Neural progenitor cell (in vitro differentiated cells): ENCODE results near the gene SNX30. TPM values are rescaled to one million over a fixed set of nuclear protein-coding genes. Genes with fewer than 3 reads are reported as not detected.

Experiments used
- DNase-seq: peaks from one replicate; pipeline ENCODE4 v3.0.0-alpha.2; 2016; ENCODE audit warnings: low spot score
- H2AFZ ChIP-seq: fragments of 200-600 bp; sonication (generic); replicated peaks from 2 replicates; pipeline ENCODE4 v1.6.1; 2016; ENCODE audit warnings: antibody characterized with exemption
- H3F3A ChIP-seq: fragments of 200-600 bp; sonication (generic); 2 replicates; pipeline ENCODE4 v1.6.1; 2016; ENCODE audit warnings: antibody characterized with exemption, low read depth
- H3K27ac ChIP-seq: fragments of 200-600 bp; sonication (generic); 2 replicates; pipeline ENCODE4 v1.5.1; 2016; ENCODE audit warnings: mild to moderate bottlenecking
- H3K27me3 ChIP-seq: fragments of 200-600 bp; sonication (generic); 2 replicates; pipeline ENCODE4 v1.6.1; 2016; ENCODE audit warnings: mild to moderate bottlenecking, moderate library complexity
- H3K36me3 ChIP-seq: fragments of 200-600 bp; sonication (generic); 2 replicates; pipeline ENCODE4 v1.5.1; 2016
- H3K4me1 ChIP-seq: fragments of 200-600 bp; sonication (generic); 2 replicates; pipeline ENCODE4 v1.6.1; 2016; ENCODE audit warnings: mixed run types
- H3K4me2 ChIP-seq: fragments of 200-600 bp; sonication (generic); 2 replicates; pipeline ENCODE4 v1.6.1; 2016
- H3K4me3 ChIP-seq: fragments of 200-600 bp; sonication (generic); 2 replicates; pipeline ENCODE4 v1.5.1; 2016
- H3K79me2 ChIP-seq: fragments of 200-600 bp; sonication (generic); 2 replicates; pipeline ENCODE4 v1.6.1; 2016; ENCODE audit warnings: low read depth
- H3K9ac ChIP-seq: fragments of 200-600 bp; sonication (generic); 2 replicates; pipeline ENCODE4 v1.6.1; 2016
- H3K9me3 ChIP-seq: fragments of 200-600 bp; sonication (generic); 2 replicates; pipeline ENCODE4 v1.5.1; 2016; ENCODE audit warnings: low read depth
- H4K20me1 ChIP-seq: fragments of 200-600 bp; sonication (generic); 2 replicates; pipeline ENCODE4 v1.6.1; 2016; ENCODE audit warnings: low read depth
- H3K27ac Mint-ChIP-seq: 3 replicates; pipeline ENCODE4 v1.8.0; 2021; ENCODE audit warnings: mixed read lengths
- H3K27me3 Mint-ChIP-seq: 2 replicates; pipeline ENCODE4 v1.8.0; 2022; ENCODE audit warnings: low read depth, mild to moderate bottlenecking, inconsistent platforms, moderate library complexity, mixed read lengths; ENCODE audit not compliant: insufficient read depth
- H3K36me3 Mint-ChIP-seq: 3 replicates; pipeline ENCODE4 v1.8.0; 2021; ENCODE audit warnings: mixed read lengths
- H3K4me1 Mint-ChIP-seq: 3 replicates; pipeline ENCODE4 v1.8.0; 2021; ENCODE audit warnings: mixed read lengths
- H3K4me3 Mint-ChIP-seq: 3 replicates; pipeline ENCODE4 v1.8.0; 2021; ENCODE audit warnings: mild to moderate bottlenecking, moderate library complexity, mixed read lengths
- H3K9me3 Mint-ChIP-seq: 3 replicates; pipeline ENCODE4 v1.8.0; 2020; ENCODE audit warnings: mixed read lengths
- CTCF ChIP-seq: fragments of 200-600 bp; sonication (generic); IDR thresholded peaks from 2 replicates; pipeline ENCODE4 v1.5.1; 2017; ENCODE audit warnings: antibody characterized with exemption, mild to moderate bottlenecking
- EZH2 ChIP-seq: fragments of 200-600 bp; sonication (generic); IDR thresholded peaks from 2 replicates; pipeline ENCODE4 v1.6.1; 2017; ENCODE audit warnings: antibody characterized with exemption, mild to moderate bottlenecking, moderate library complexity
- EZH2phosphoT487 ChIP-seq: fragments of 200-600 bp; sonication (generic); IDR thresholded peaks from 2 replicates; pipeline ENCODE4 v1.6.1; 2017; ENCODE audit warnings: antibody characterized with exemption
- total RNA-seq: library from RNA; depleted of rRNA; stranded (reverse); fragments of >200 nt; gene quantifications from 2 replicates; pipeline ENCODE4 v1.2.3, GENCODE V29; 2015; ENCODE audit warnings: low replicate concordance

SNX30 gene
- total RNA-seq, 1 donor from 2014 or later = 19.9 TPM

GRCh38 chr9:112898872-112899311 is 148.3 kb downstream of the SNX30 start:
- H3K4me1 ChIP-seq = no peaks in the 10 kb centered on the region
- no peaks in the 10 kb centered on the region for H3K36me3 ChIP-seq
- H3K4me2 ChIP-seq = no peak overlapping the region
- no peaks in the 10 kb centered on the region for H4K20me1 ChIP-seq
- Mint-ChIP-seq H3K27ac (no peak overlapping the region), H3K4me3 (no peak overlapping the region), H3K36me3 (no peaks in the 10 kb centered on the region), H3K9me3 (no peaks in the 10 kb centered on the region), H3K4me1 (no peaks in the 10 kb centered on the region), H3K27me3 (no peaks in the 10 kb centered on the region)
- H3K79me2 ChIP-seq = no peaks in the 10 kb centered on the region
- no peaks in the 10 kb centered on the region for H3K9me3 ChIP-seq
- TF ChIP-seq EZH2phosphoT487 = no peak
- no peak for TF ChIP-seq EZH2
- no peak for TF ChIP-seq CTCF
- peaks cover 32% of the 10 kb centered on the region for H3K27me3 ChIP-seq
- no peak overlapping the region for H3K9ac ChIP-seq
- DNase-seq = no peak
- no peak overlapping the region for H2AFZ ChIP-seq
- H3F3A ChIP-seq = no peaks in the 10 kb centered on the region
- H3K4me3 ChIP-seq = no peak overlapping the region
- no peak overlapping the region for H3K27ac ChIP-seq

DNA sequence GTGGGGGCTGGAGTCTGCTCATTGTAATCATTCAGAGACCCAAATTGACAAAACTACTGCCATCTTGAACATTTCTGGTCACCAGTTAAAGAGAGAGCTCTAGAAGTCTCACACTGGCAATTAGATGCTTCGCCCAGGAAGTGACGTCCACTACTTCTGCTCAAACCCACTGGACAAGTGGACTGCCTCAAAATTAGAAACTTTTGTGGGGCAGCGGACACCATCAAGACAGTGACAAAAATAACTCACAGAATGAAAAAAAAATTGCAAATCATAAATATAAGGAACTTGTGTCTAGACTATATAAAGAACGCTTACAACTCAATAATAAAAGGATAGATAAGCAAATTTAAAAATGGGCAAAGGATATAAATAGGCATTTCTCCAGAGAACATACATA is 149.9 kb downstream of the SNX30 start:
- Mint-ChIP-seq H3K9me3 (no peaks in the 10 kb centered on the region), H3K27me3 (no peaks in the 10 kb centered on the region), H3K27ac (no peak overlapping the region), H3K4me3 (no peak overlapping the region), H3K36me3 (no peaks in the 10 kb centered on the region), H3K4me1 (no peaks in the 10 kb centered on the region)
- H3K9ac ChIP-seq = no peak overlapping the region
- TF ChIP-seq EZH2phosphoT487 = no peak
- TF ChIP-seq CTCF = no peak
- TF ChIP-seq EZH2 = no peak
- no peaks in the 10 kb centered on the region for H3K9me3 ChIP-seq
- no peak overlapping the region for H3K27ac ChIP-seq
- H3K4me2 ChIP-seq = no peak overlapping the region
- H2AFZ ChIP-seq = no peak overlapping the region
- H3K4me3 ChIP-seq = no peak overlapping the region
- H3K27me3 ChIP-seq = peaks cover 22% of the 10 kb centered on the region
- no peaks in the 10 kb centered on the region for H4K20me1 ChIP-seq
- no peak for DNase-seq
- H3K79me2 ChIP-seq = no peaks in the 10 kb centered on the region
- H3K36me3 ChIP-seq = no peaks in the 10 kb centered on the region
- no peaks in the 10 kb centered on the region for H3F3A ChIP-seq
- no peaks in the 10 kb centered on the region for H3K4me1 ChIP-seq

DNA sequence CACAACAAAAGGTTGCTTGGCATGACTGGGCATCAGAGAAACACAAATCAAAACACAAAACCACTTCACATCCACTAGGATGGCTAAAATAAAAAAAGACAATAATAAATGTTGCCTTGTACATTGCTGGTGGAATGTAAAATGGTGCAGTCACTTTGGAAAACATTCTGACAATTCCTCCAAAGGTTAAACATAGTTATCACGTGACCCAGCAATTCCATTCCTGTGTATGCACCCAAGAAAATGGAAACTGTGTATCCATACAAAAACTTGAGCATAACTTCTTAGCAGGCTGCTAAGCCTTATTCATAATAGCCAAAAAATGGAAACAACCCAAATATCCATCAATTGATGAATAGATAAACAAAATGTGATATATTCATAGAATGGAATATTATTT is 150.3 kb downstream of the SNX30 start:
- H3K79me2 ChIP-seq = no peaks in the 10 kb centered on the region
- no peaks in the 10 kb centered on the region for H3K4me1 Mint-ChIP-seq
- no peaks in the 10 kb centered on the region for H3K36me3 Mint-ChIP-seq
- H3K4me1 ChIP-seq = no peaks in the 10 kb centered on the region
- no peaks in the 10 kb centered on the region for H4K20me1 ChIP-seq
- no peaks in the 10 kb centered on the region for H3K36me3 ChIP-seq
- H2AFZ ChIP-seq = no peak overlapping the region
- H3K9me3 Mint-ChIP-seq = no peaks in the 10 kb centered on the region
- TF ChIP-seq EZH2 = no peak
- TF ChIP-seq CTCF = no peak
- TF ChIP-seq EZH2phosphoT487 = no peak
- H3K27me3 Mint-ChIP-seq = no peaks in the 10 kb centered on the region
- no peaks in the 10 kb centered on the region for H3F3A ChIP-seq
- no peak overlapping the region for H3K27ac ChIP-seq
- H3K27ac Mint-ChIP-seq = no peak overlapping the region
- no peak overlapping the region for H3K9ac ChIP-seq
- H3K4me2 ChIP-seq = no peak overlapping the region
- no peak overlapping the region for H3K4me3 ChIP-seq
- no peak for DNase-seq
- H3K4me3 Mint-ChIP-seq = no peak overlapping the region
- peaks cover 22% of the 10 kb centered on the region for H3K27me3 ChIP-seq
- H3K9me3 ChIP-seq = no peaks in the 10 kb centered on the region
